ENCODE results near the gene NHLRC1. TPM values are rescaled to one million over a fixed set of nuclear protein-coding genes. Genes with fewer than 3 reads are reported as not detected.
A peak's percentile ranks its signal among the peaks of the same experiment; 100 is the strongest.
"Not testable (repeated sequence)": the region's sequence is repeated elsewhere in the genome, so short reads cannot be mapped to it uniquely, and the experiment has no call there.

The NHLRC1 gene
- total RNA-seq, 1 experiment from 2014 or later, result not detected

DNA sequence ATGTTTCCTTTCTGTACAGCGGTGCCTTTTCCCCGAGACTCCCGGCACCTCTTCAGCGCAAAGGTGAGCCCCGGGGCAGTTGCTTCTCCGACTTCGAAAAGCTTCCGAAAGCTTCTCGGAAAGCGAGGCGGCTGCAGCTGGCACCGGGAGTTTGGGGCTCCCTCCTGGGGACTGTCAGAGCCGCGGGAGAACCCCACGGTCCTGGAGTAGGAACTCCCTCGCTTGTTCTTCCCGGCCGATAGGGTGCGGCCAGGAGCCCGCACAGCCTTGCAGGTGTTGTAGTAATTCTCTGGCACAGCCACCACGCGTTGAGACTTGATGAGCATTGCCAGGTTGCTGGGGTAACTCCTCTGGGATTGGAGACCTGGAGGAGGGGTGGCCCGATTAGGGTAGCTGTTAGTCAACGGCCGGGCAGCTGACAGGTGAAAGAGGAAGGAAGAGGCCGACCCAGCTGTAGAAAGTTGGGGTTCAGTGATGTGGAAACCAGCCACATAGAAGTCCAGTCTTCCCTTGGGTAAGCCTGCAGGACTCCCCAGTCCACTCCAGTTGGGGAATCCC is 33.5 kb upstream of the NHLRC1 start:
- H3K9me3 ChIP-seq (ENCODE audit: low read length), result no peaks in the 10 kb centered on the region
- H3K4me1 ChIP-seq (ENCODE audit: low read length), result peaks cover 20% of the 10 kb centered on the region
- H3K36me3 ChIP-seq (ENCODE audit: insufficient read depth, low read length), result peaks cover 13% of the 10 kb centered on the region; the same call in 1 of the 2 replicates
- no peaks in the 10 kb centered on the region for H3K9me2 ChIP-seq (replicated peaks; ENCODE audit: insufficient read depth, low read length)
- peak overlapping the region; percentile 95 for H3K4me2 ChIP-seq (ENCODE audit: low read depth, low read length, poor library complexity, severe bottlenecking)
- no peaks in the 10 kb centered on the region for H3K27me3 ChIP-seq (ENCODE audit: low read length)
- H3K9ac ChIP-seq (ENCODE audit: low read length), result peak overlapping the region; percentile 99
- H3K79me2 ChIP-seq (ENCODE audit: low read length), result peaks cover 9% of the 10 kb centered on the region
- peak overlapping the region; percentile 97 for H3K4me3 ChIP-seq (ENCODE audit: low read length)
- peak; percentile 93 for DNase-seq
- peak overlapping the region; percentile 71; the same call in 1 of the 2 replicates for H2AFZ ChIP-seq (ENCODE audit: low read length)
- no peaks in the 10 kb centered on the region for H4K20me1 ChIP-seq (ENCODE audit: insufficient read depth, low read depth, low read length)
- peak overlapping the region; percentile 91 for H3K27ac ChIP-seq (ENCODE audit: low read length)

- Histone ChIP-seq H3K9me2 (replicated peaks; ENCODE audit: insufficient read depth, low read length) (no peaks in the 10 kb centered on the region), H3K36me3 (ENCODE audit: insufficient read depth, low read length) (peaks cover 11% of the 10 kb centered on the region; the same call in 1 of the 2 replicates)
These were observed 32.8 kb upstream of the NHLRC1 start, which contains the start of gene KDM1B for GRCh38 chr6:18155150-18155863. TSS of gene KDM1B (plus strand) at chr6:18155422. CDS start at chr6:18159896, 4,474 bp downstream.

GRCh38 chr6:18154507-18155149 is 32.2 kb upstream of the NHLRC1 start, which contains the start of gene TPMT:
TSS of gene TPMT (minus strand) at chr6:18155077. CDS start at chr6:18149127, 5,950 bp downstream.
- Histone ChIP-seq H3K36me3 (ENCODE audit: insufficient read depth, low read length) (peaks cover 4% of the 10 kb centered on the region; the same call in 1 of the 2 replicates), H3K27me3 (ENCODE audit: low read length) (no peaks in the 10 kb centered on the region), H3K27ac (ENCODE audit: low read length) (peak within 1 kb of the TSS; percentile 91), H4K20me1 (ENCODE audit: insufficient read depth, low read depth, low read length) (no peaks in the 10 kb centered on the region), H3K4me3 (ENCODE audit: low read length) (peak within 1 kb of the TSS; percentile 97), H2AFZ (ENCODE audit: low read length) (peak within 1 kb of the TSS; percentile 87), H3K9ac (ENCODE audit: low read length) (peak within 1 kb of the TSS; percentile 99), H3K9me2 (replicated peaks; ENCODE audit: insufficient read depth, low read length) (no peaks in the 10 kb centered on the region), H3K79me2 (ENCODE audit: low read length) (peaks cover 9% of the 10 kb centered on the region), H3K4me1 (ENCODE audit: low read length) (peaks cover 20% of the 10 kb centered on the region), H3K9me3 (ENCODE audit: low read length) (no peaks in the 10 kb centered on the region), H3K4me2 (ENCODE audit: low read depth, low read length, poor library complexity, severe bottlenecking) (peak within 1 kb of the TSS; percentile 95)
- DNase-seq, result peak; percentile 51

More at GRCh38 chr6:18155150-18155863, 32.8 kb upstream of the NHLRC1 start, which contains the start of gene KDM1B:
- Histone ChIP-seq H3K27me3 (ENCODE audit: low read length) (no peaks in the 10 kb centered on the region), H2AFZ (ENCODE audit: low read length) (peak within 1 kb of the TSS; percentile 87), H3K4me3 (ENCODE audit: low read length) (peak within 1 kb of the TSS; percentile 97), H4K20me1 (ENCODE audit: insufficient read depth, low read depth, low read length) (no peaks in the 10 kb centered on the region), H3K4me1 (ENCODE audit: low read length) (peaks cover 20% of the 10 kb centered on the region), H3K9me3 (ENCODE audit: low read length) (no peaks in the 10 kb centered on the region), H3K27ac (ENCODE audit: low read length) (peak within 1 kb of the TSS; percentile 91), H3K9ac (ENCODE audit: low read length) (peak within 1 kb of the TSS; percentile 99), H3K79me2 (ENCODE audit: low read length) (peaks cover 9% of the 10 kb centered on the region), H3K4me2 (ENCODE audit: low read depth, low read length, poor library complexity, severe bottlenecking) (peak within 1 kb of the TSS; percentile 95)
- peak; percentile 99 for DNase-seq

DNA sequence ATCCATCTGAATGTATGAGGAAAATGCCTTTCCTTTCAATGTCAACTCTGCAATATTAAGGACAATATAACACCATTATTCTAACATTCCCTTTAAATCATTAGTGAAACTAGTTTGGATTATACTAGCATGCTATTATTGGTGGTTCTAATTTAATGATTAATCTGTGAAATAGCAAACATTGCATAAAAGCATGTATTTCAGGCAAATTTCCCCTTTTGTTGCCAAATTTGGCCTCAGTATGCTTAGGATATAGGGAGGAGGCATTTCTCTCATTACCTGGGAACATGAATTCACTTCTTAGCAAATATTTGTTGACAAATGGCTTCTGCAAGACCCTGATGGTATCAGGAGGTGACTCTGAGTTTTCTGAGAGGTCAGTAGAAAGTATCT is 30.8 kb upstream of the NHLRC1 start:
- Histone ChIP-seq H3K4me3 (ENCODE audit: low read length) (no peak overlapping the region), H3K4me1 (ENCODE audit: low read length) (peaks cover 20% of the 10 kb centered on the region), H3K79me2 (ENCODE audit: low read length) (peaks cover 6% of the 10 kb centered on the region), H3K27ac (ENCODE audit: low read length) (no peak overlapping the region), H3K9me2 (replicated peaks; ENCODE audit: insufficient read depth, low read length) (no peaks in the 10 kb centered on the region), H4K20me1 (ENCODE audit: insufficient read depth, low read depth, low read length) (no peaks in the 10 kb centered on the region), H3K4me2 (ENCODE audit: low read depth, low read length, poor library complexity, severe bottlenecking) (no peak overlapping the region), H2AFZ (ENCODE audit: low read length) (no peak overlapping the region), H3K9me3 (ENCODE audit: low read length) (no peaks in the 10 kb centered on the region), H3K27me3 (ENCODE audit: low read length) (no peaks in the 10 kb centered on the region), H3K36me3 (ENCODE audit: insufficient read depth, low read length) (no peaks in the 10 kb centered on the region), H3K9ac (ENCODE audit: low read length) (no peak overlapping the region)
- DNase-seq, result no peak

- no peaks in the 10 kb centered on the region for H3K36me3 ChIP-seq (ENCODE audit: insufficient read depth, low read length)
- peaks cover 6% of the 10 kb centered on the region for H3K79me2 ChIP-seq (ENCODE audit: low read length)
- H3K9me2 ChIP-seq (replicated peaks; ENCODE audit: insufficient read depth, low read length), result no peaks in the 10 kb centered on the region
- no peak overlapping the region for H2AFZ ChIP-seq (ENCODE audit: low read length)
- no peak overlapping the region for H3K9ac ChIP-seq (ENCODE audit: low read length)
- no peaks in the 10 kb centered on the region for H3K27me3 ChIP-seq (ENCODE audit: low read length)
- peaks cover 19% of the 10 kb centered on the region for H3K4me1 ChIP-seq (ENCODE audit: low read length)
- H3K4me2 ChIP-seq (ENCODE audit: low read depth, low read length, poor library complexity, severe bottlenecking), result no peak overlapping the region
- no peaks in the 10 kb centered on the region for H3K9me3 ChIP-seq (ENCODE audit: low read length)
- no peak overlapping the region for H3K4me3 ChIP-seq (ENCODE audit: low read length)
- DNase-seq, result no peak
- H4K20me1 ChIP-seq (ENCODE audit: insufficient read depth, low read depth, low read length), result no peaks in the 10 kb centered on the region
- H3K27ac ChIP-seq (ENCODE audit: low read length), result no peak overlapping the region
These were observed 29.3 kb upstream of the NHLRC1 start for GRCh38 chr6:18151801-18152200.

DNA sequence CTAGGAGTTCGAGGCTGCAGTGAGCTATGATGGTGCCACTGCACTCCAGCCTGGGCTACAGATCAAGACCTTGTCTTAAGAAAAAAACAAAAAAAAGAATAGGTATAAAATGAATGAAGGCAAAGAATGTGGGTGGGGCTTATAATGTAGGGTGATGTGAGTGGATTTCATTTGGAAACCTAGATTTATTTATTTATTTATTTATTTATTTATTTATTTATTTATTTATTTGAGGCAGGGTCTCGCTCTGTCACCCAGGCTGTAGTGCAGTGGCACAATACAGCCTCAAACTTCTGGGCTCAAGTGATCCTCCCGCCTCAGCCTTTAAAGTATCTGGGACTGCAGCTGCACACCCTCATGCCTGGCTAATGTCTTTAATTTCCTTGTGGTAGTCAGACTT is 28.9 kb upstream of the NHLRC1 start:
- not testable (repeated sequence) for DNase-seq; H3K4me3 ChIP-seq (ENCODE audit: low read length); H3K27me3 ChIP-seq (ENCODE audit: low read length); H4K20me1 ChIP-seq (ENCODE audit: insufficient read depth, low read depth, low read length); H3K9me3 ChIP-seq (ENCODE audit: low read length); H3K27ac ChIP-seq (ENCODE audit: low read length); H2AFZ ChIP-seq (ENCODE audit: low read length); H3K79me2 ChIP-seq (ENCODE audit: low read length); H3K9ac ChIP-seq (ENCODE audit: low read length); H3K4me2 ChIP-seq (ENCODE audit: low read depth, low read length, poor library complexity, severe bottlenecking); H3K36me3 ChIP-seq (ENCODE audit: insufficient read depth, low read length); H3K9me2 ChIP-seq (replicated peaks; ENCODE audit: insufficient read depth, low read length)
- H3K4me1 ChIP-seq (ENCODE audit: low read length), result peaks cover 15% of the 10 kb centered on the region

DNA sequence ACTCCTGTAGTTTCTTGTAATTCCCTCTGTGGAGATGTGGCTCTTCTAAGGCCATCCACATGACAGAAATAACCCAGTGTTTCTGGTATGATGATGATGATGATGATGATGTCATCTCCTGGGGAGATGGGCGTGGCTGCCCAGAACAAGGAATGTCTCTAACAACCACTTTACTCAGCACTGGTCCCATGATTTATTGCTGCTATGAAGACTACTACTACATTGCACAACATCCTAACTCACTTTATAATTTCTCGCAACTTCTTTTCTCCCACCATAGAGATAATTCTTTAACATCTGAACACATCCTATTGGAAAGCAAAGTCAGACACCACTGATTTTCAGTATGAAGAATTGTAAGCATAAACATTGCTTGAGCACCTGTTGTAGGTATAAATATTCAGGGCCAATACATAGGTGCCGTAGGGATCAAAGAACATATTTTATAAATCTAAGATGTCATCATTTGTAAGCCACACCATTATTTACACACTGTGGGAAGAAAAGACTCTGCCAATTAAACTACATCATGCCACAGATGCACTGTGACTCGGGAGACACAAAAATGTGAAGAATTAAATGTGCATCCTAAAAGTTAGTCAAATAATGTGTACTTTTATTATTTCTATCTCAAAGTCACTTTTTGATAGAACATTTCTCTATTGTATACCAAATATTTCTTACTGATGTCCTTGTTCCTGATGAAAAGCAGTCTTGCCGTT is 26.0 kb upstream of the NHLRC1 start:
- Histone ChIP-seq H3K4me1 (ENCODE audit: low read length) (no peaks in the 10 kb centered on the region), H3K9ac (ENCODE audit: low read length) (no peak overlapping the region), H3K9me3 (ENCODE audit: low read length) (no peaks in the 10 kb centered on the region), H3K4me2 (ENCODE audit: low read depth, low read length, poor library complexity, severe bottlenecking) (no peak overlapping the region), H3K27ac (ENCODE audit: low read length) (no peak overlapping the region), H4K20me1 (ENCODE audit: insufficient read depth, low read depth, low read length) (no peaks in the 10 kb centered on the region), H3K4me3 (ENCODE audit: low read length) (no peak overlapping the region), H3K79me2 (ENCODE audit: low read length) (no peaks in the 10 kb centered on the region), H3K36me3 (ENCODE audit: insufficient read depth, low read length) (no peaks in the 10 kb centered on the region), H3K9me2 (replicated peaks; ENCODE audit: insufficient read depth, low read length) (no peaks in the 10 kb centered on the region), H3K27me3 (ENCODE audit: low read length) (no peaks in the 10 kb centered on the region), H2AFZ (ENCODE audit: low read length) (no peak overlapping the region)
- DNase-seq, result no peak

Data from Karpas-422 (cell line).